Measurements from ENCODE around the gene CYP46A1.
A peak's percentile ranks its signal among the peaks of the same experiment; 100 is the strongest.
"Not testable (repeated sequence)": the region's sequence is repeated elsewhere in the genome, so short reads cannot be mapped to it uniquely, and the experiment has no call there.

CYP46A1 gene

GRCh38 chr14:99683619-99684409 is at the start of gene CYP46A1:
Gene CYP46A1 (plus strand): TSS chr14:99684298. CDS start chr14:99684418, 120 bp downstream.
- peak within 1 kb of the TSS; percentile 87 for H3K4me3 ChIP-seq (ENCODE audit: low read depth, low read length)
- TF ChIP-seq CTCF (IDR thresholded peaks at IDR 0.05; ENCODE audit: low read depth, low read length): no peak

GRCh38 chr14:99634443-99634842 is 49.7 kb upstream of the CYP46A1 start:
- no peak overlapping the region for H3K4me3 ChIP-seq (ENCODE audit: low read depth, low read length)
- no peak for TF ChIP-seq CTCF (IDR thresholded peaks at IDR 0.05; ENCODE audit: low read depth, low read length)

- TF ChIP-seq CTCF (IDR thresholded peaks at IDR 0.05; ENCODE audit: low read depth, low read length): no peak
These were observed 49.0 kb upstream of the CYP46A1 start for GRCh38 chr14:99635116-99635515.

GRCh38 chr14:99636487-99636886 is 47.6 kb upstream of the CYP46A1 start:
- no peak for TF ChIP-seq CTCF (IDR thresholded peaks at IDR 0.05; ENCODE audit: low read depth, low read length)
- H3K4me3 ChIP-seq (ENCODE audit: low read depth, low read length): no peak overlapping the region

More at GRCh38 chr14:99635116-99635515, 49.0 kb upstream of the CYP46A1 start:
- H3K4me3 ChIP-seq (ENCODE audit: low read depth, low read length): no peak overlapping the region

GRCh38 chr14:99637624-99638023 is 46.5 kb upstream of the CYP46A1 start:
- TF ChIP-seq CTCF (IDR thresholded peaks at IDR 0.05; ENCODE audit: low read depth, low read length): no peak
- no peak overlapping the region for H3K4me3 ChIP-seq (ENCODE audit: low read depth, low read length)

- H3K4me3 ChIP-seq (ENCODE audit: low read depth, low read length): not testable (repeated sequence)
These were observed 41.3 kb upstream of the CYP46A1 start for GRCh38 chr14:99642771-99643170.

- TF ChIP-seq CTCF (IDR thresholded peaks at IDR 0.05; ENCODE audit: low read depth, low read length): no peak
- no peak overlapping the region for H3K4me3 ChIP-seq (ENCODE audit: low read depth, low read length)
These were observed 40.8 kb upstream of the CYP46A1 start for GRCh38 chr14:99643343-99643742.

Data from WI38 (cell line).